Activated naive CD8-positive, alpha-beta T cell treated with anti-CD3 and anti-CD28 coated beads for 36 hours (primary cell): ENCODE measurements around the gene PCSK5. TPM values are rescaled to one million over a fixed set of nuclear protein-coding genes. Genes with fewer than 3 reads are reported as not detected.

Experiments used
- DNase-seq: peaks from one replicate; pipeline ENCODE4 v3.0.0; 2021
- H3K27ac Mint-ChIP-seq: one replicate; pipeline ENCODE4 v1.8.0; 2022; ENCODE audit warnings: mild to moderate bottlenecking, moderate library complexity, mixed read lengths
- H3K27me3 Mint-ChIP-seq: one replicate; pipeline ENCODE4 v1.8.0; 2022; ENCODE audit warnings: mild to moderate bottlenecking, mixed read lengths
- H3K36me3 Mint-ChIP-seq: one replicate; pipeline ENCODE4 v1.8.0; 2021; ENCODE audit warnings: mild to moderate bottlenecking, mixed read lengths
- H3K4me1 Mint-ChIP-seq: one replicate; pipeline ENCODE4 v1.8.0; 2021; ENCODE audit warnings: mixed read lengths
- H3K4me3 Mint-ChIP-seq: one replicate; pipeline ENCODE4 v1.8.0; 2022; ENCODE audit warnings: mild to moderate bottlenecking, moderate library complexity, mixed read lengths
- H3K9me3 Mint-ChIP-seq: one replicate; pipeline ENCODE4 v1.8.0; 2022; ENCODE audit warnings: mixed read lengths
- total RNA-seq, 2 experiments: library from RNA; stranded (reverse); gene quantifications; one replicate each; pipeline ENCODE4 v1.2.3, GENCODE V29; 2021

The PCSK5 gene
- total RNA-seq, 2 experiments from 2014 or later, result 5.3 to 5.5 TPM

- peaks cover 13% of the 10 kb centered on the region for H3K4me1 Mint-ChIP-seq
- no peak for DNase-seq
- H3K9me3 Mint-ChIP-seq, result no peaks in the 10 kb centered on the region
- H3K27ac Mint-ChIP-seq, result no peak overlapping the region
- H3K4me3 Mint-ChIP-seq, result no peak overlapping the region
- peaks cover 15% of the 10 kb centered on the region for H3K36me3 Mint-ChIP-seq
- H3K27me3 Mint-ChIP-seq, result no peaks in the 10 kb centered on the region
Observed at GRCh38 chr9:76101491-76101890, 211.0 kb downstream of the PCSK5 start.

DNA sequence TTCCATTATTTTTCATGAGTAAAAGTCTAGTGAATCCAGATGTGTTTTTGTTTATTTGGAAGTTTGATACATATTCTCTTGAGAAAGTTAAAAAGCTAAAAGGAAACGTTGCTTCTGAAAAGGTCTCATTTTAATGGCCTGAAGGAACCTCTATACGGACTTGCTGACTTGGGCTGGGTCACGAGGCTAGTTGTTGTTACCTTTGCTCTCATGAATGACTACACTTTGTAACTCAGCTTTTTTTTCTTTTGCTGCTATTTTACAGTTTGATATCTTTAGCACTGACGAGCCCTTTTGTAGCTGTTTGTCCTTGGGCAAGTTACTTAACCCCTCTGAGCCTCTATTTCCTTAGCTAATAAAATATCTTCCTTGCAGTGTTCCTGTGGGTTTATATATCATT lies 211.5 kb downstream of the PCSK5 start:
- H3K27ac Mint-ChIP-seq, result no peak overlapping the region
- H3K36me3 Mint-ChIP-seq, result peaks cover 15% of the 10 kb centered on the region
- peaks cover 13% of the 10 kb centered on the region for H3K4me1 Mint-ChIP-seq
- H3K27me3 Mint-ChIP-seq, result no peaks in the 10 kb centered on the region
- no peak overlapping the region for H3K4me3 Mint-ChIP-seq
- DNase-seq, result no peak
- no peaks in the 10 kb centered on the region for H3K9me3 Mint-ChIP-seq

GRCh38 chr9:76103531-76104315 lies 213.2 kb downstream of the PCSK5 start:
- Mint-ChIP-seq H3K4me3 (no peak overlapping the region), H3K27me3 (no peaks in the 10 kb centered on the region), H3K4me1 (peaks cover 13% of the 10 kb centered on the region), H3K27ac (no peak overlapping the region), H3K9me3 (no peaks in the 10 kb centered on the region), H3K36me3 (peaks cover 14% of the 10 kb centered on the region)
- no peak for DNase-seq

GRCh38 chr9:76107482-76107881 lies 217.0 kb downstream of the PCSK5 start:
- H3K4me1 Mint-ChIP-seq, result peaks cover 4% of the 10 kb centered on the region

DNA sequence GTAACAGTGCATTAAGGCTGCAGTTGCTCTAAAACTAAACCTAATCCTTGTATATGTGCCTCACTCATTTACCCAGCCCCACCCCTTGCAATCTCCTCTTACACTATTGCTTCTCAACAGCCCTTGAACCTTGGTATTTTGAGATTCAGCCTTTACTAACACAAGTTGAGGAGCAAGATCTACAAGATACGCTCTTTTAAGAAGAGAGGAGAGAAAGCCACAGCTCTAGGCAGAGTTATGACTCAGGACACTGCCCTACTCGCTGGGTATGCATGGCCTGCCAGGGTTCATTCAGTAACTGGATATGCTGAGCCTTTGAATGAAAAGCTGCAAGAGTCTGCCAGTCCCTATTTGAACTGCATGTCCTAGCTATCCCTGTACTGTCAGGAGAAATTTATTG lies 219.5 kb downstream of the PCSK5 start:
- no peaks in the 10 kb centered on the region for H3K27me3 Mint-ChIP-seq
- no peaks in the 10 kb centered on the region for H3K4me1 Mint-ChIP-seq
- H3K4me3 Mint-ChIP-seq, result no peak overlapping the region
- no peak overlapping the region for H3K27ac Mint-ChIP-seq
- no peaks in the 10 kb centered on the region for H3K9me3 Mint-ChIP-seq
- peaks cover 17% of the 10 kb centered on the region for H3K36me3 Mint-ChIP-seq
- no peak for DNase-seq

More at GRCh38 chr9:76107482-76107881, 217.0 kb downstream of the PCSK5 start:
- H3K27me3 Mint-ChIP-seq, result no peaks in the 10 kb centered on the region
- H3K27ac Mint-ChIP-seq, result no peak overlapping the region
- no peak overlapping the region for H3K4me3 Mint-ChIP-seq
- no peaks in the 10 kb centered on the region for H3K9me3 Mint-ChIP-seq
- no peak for DNase-seq
- peaks cover 10% of the 10 kb centered on the region for H3K36me3 Mint-ChIP-seq

DNA sequence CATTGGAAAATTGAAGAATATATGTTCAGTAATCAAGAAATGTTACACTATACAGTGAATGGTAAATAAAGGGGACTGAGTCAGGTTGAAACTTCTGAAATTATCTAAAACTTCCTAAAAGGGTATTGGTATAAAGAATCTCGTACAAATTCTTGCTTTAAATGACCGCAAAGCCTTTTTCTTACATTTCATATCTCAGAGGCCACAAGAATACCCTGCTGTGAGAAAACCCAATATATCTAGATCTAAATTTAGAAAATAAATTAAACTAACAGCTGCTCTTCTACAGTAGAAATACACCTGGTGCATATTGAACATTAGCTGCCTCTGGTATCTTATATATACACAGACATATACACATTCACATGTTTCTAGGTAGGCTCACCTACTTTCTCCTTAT lies 221.7 kb downstream of the PCSK5 start:
- peaks cover 14% of the 10 kb centered on the region for H3K36me3 Mint-ChIP-seq
- no peak overlapping the region for H3K4me3 Mint-ChIP-seq
- H3K4me1 Mint-ChIP-seq, result peaks cover 5% of the 10 kb centered on the region
- DNase-seq, result no peak
- H3K9me3 Mint-ChIP-seq, result no peaks in the 10 kb centered on the region
- H3K27me3 Mint-ChIP-seq, result no peaks in the 10 kb centered on the region
- no peak overlapping the region for H3K27ac Mint-ChIP-seq

GRCh38 chr9:76114144-76114543 lies 223.7 kb downstream of the PCSK5 start:
- Mint-ChIP-seq H3K9me3 (no peaks in the 10 kb centered on the region), H3K27me3 (no peaks in the 10 kb centered on the region), H3K36me3 (peaks cover 13% of the 10 kb centered on the region), H3K27ac (no peak overlapping the region), H3K4me1 (peaks cover 8% of the 10 kb centered on the region), H3K4me3 (no peak overlapping the region)
- no peak for DNase-seq

GRCh38 chr9:76115396-76115795 lies 224.9 kb downstream of the PCSK5 start:
- H3K9me3 Mint-ChIP-seq, result no peaks in the 10 kb centered on the region
- peaks cover 11% of the 10 kb centered on the region for H3K4me1 Mint-ChIP-seq
- H3K27me3 Mint-ChIP-seq, result no peaks in the 10 kb centered on the region
- no peak for DNase-seq
- peaks cover 15% of the 10 kb centered on the region for H3K36me3 Mint-ChIP-seq
- H3K4me3 Mint-ChIP-seq, result no peak overlapping the region
- H3K27ac Mint-ChIP-seq, result no peak overlapping the region

- Mint-ChIP-seq H3K36me3 (peaks cover 15% of the 10 kb centered on the region), H3K27me3 (no peaks in the 10 kb centered on the region), H3K9me3 (no peaks in the 10 kb centered on the region), H3K4me1 (peaks cover 11% of the 10 kb centered on the region), H3K4me3 (no peak overlapping the region), H3K27ac (no peak overlapping the region)
- no peak for DNase-seq
Observed at GRCh38 chr9:76115982-76116646, 225.6 kb downstream of the PCSK5 start.

GRCh38 chr9:76116913-76117312 lies 226.4 kb downstream of the PCSK5 start:
- no peak overlapping the region for H3K4me3 Mint-ChIP-seq
- DNase-seq, result no peak
- peaks cover 11% of the 10 kb centered on the region for H3K4me1 Mint-ChIP-seq
- H3K27me3 Mint-ChIP-seq, result no peaks in the 10 kb centered on the region
- H3K9me3 Mint-ChIP-seq, result no peaks in the 10 kb centered on the region
- no peak overlapping the region for H3K27ac Mint-ChIP-seq
- peaks cover 16% of the 10 kb centered on the region for H3K36me3 Mint-ChIP-seq

DNA sequence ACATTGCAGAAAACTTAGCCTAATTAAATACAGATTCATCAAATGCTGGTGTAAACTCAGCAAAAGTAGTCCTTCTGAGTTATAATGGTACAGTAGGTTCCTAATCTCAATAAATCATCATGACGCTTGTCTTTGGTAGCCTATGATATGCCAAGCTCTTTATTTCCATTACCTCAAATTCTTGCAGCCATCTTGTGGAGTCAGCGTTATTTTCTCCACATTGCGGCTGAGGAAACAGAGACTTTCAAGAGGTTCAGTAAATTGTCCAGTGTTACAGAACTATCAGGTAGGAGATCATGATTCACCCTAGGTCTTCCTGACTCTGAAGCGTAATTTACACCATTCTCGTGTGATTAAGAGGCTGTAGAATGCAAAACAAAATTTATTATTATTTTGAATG lies 237.2 kb downstream of the PCSK5 start:
- Mint-ChIP-seq H3K9me3 (peaks cover 1% of the 10 kb centered on the region), H3K4me3 (no peak overlapping the region), H3K27ac (no peak overlapping the region), H3K36me3 (peaks cover 2% of the 10 kb centered on the region), H3K4me1 (peaks cover 4% of the 10 kb centered on the region), H3K27me3 (no peaks in the 10 kb centered on the region)
- no peak for DNase-seq

DNA sequence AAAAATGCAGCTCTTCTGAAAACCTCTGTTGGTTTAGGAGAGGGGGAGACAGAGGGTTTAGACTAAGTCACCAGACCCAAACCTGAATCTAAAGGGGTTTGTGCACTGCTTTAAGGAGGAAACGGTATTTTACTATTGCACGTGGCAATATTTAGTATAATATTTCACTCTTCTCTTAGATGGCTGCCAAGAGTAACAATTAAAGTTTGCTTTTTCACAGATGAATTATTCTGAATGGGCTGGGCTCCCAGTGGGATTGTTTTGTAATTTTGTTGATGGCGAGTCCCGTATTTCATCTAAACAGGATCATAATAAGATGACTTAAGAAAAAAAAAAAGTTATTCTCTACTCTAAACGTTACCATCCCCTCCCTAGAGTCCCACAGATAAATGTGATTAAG lies 245.4 kb downstream of the PCSK5 start:
- peaks cover 21% of the 10 kb centered on the region for H3K4me1 Mint-ChIP-seq
- H3K27me3 Mint-ChIP-seq, result no peaks in the 10 kb centered on the region
- no peak for DNase-seq
- no peak overlapping the region for H3K27ac Mint-ChIP-seq
- H3K36me3 Mint-ChIP-seq, result peaks cover 7% of the 10 kb centered on the region
- H3K4me3 Mint-ChIP-seq, result no peak overlapping the region
- no peaks in the 10 kb centered on the region for H3K9me3 Mint-ChIP-seq

DNA sequence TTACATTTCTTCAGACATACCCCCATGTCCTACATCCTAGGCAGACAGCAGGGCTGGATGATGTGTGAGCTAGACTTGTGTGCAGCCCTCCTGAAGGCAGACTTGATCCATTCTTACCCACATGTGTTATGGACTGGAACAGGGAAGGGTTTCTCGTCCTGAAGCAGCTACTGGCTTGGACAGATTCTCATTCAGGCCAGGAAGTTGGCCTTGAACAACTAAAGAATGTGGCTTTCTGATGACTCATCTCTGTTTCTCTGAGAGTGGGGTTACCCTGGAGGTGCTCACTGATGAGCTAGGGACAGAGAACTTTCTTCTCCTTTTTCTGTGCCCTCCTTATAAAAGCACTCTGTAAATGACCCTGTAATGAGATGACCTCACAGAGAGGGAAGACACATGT lies 246.5 kb downstream of the PCSK5 start:
- no peak for DNase-seq
- peaks cover 21% of the 10 kb centered on the region for H3K4me1 Mint-ChIP-seq
- no peak overlapping the region for H3K4me3 Mint-ChIP-seq
- H3K27ac Mint-ChIP-seq, result no peak overlapping the region
- H3K9me3 Mint-ChIP-seq, result no peaks in the 10 kb centered on the region
- peaks cover 7% of the 10 kb centered on the region for H3K36me3 Mint-ChIP-seq
- H3K27me3 Mint-ChIP-seq, result no peaks in the 10 kb centered on the region

DNA sequence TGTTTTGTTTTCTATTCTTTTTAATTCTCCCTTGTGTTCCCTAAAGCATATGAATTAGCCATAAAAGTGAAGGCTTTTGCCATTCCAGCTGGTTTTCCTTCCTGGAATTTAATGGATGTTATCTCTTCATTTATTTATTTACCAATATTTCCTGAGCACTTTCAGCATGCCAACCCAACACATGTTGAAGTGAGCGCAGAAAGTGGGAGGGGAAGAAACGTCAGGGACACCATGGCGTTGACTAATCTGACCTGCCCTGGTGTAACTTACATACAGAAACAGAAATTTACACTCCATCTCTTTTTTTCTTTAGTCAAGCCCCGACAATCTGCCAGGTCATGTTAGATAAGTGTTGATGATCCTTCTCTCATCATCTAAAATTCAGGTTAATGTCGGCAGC lies 247.5 kb downstream of the PCSK5 start:
- Mint-ChIP-seq H3K4me3 (no peak overlapping the region), H3K27me3 (no peaks in the 10 kb centered on the region), H3K27ac (no peak overlapping the region), H3K36me3 (peaks cover 7% of the 10 kb centered on the region), H3K9me3 (no peaks in the 10 kb centered on the region), H3K4me1 (peaks cover 21% of the 10 kb centered on the region)
- DNase-seq, result no peak

GRCh38 chr9:76138360-76138759 lies 247.9 kb downstream of the PCSK5 start:
- H3K36me3 Mint-ChIP-seq, result peaks cover 7% of the 10 kb centered on the region
- peaks cover 22% of the 10 kb centered on the region for H3K4me1 Mint-ChIP-seq
- no peaks in the 10 kb centered on the region for H3K9me3 Mint-ChIP-seq
- no peak overlapping the region for H3K27ac Mint-ChIP-seq
- no peak overlapping the region for H3K4me3 Mint-ChIP-seq
- no peaks in the 10 kb centered on the region for H3K27me3 Mint-ChIP-seq
- DNase-seq, result no peak

- H3K27ac Mint-ChIP-seq, result no peak overlapping the region
- no peaks in the 10 kb centered on the region for H3K9me3 Mint-ChIP-seq
Observed at GRCh38 chr9:76143834-76144233, 253.4 kb downstream of the PCSK5 start.

More at GRCh38 chr9:76143834-76144233, 253.4 kb downstream of the PCSK5 start:
- Mint-ChIP-seq H3K36me3 (peaks cover 2% of the 10 kb centered on the region), H3K4me3 (no peak overlapping the region), H3K27me3 (no peaks in the 10 kb centered on the region), H3K4me1 (peaks cover 10% of the 10 kb centered on the region)
- no peak for DNase-seq
